Posterior vena cava (tissue), 2 donors: ENCODE measurements around the gene WDR74. TPM values are rescaled to one million over a fixed set of nuclear protein-coding genes. Genes with fewer than 3 reads are reported as not detected.

Experiments used
- DNase-seq: peaks from one replicate; pipeline ENCODE4 v3.0.0-alpha.2; 2020; ENCODE audit warnings: low spot score
- intact Hi-C, 2 donors: fragments of 100-400 bp; cut with DNase I; formaldehyde crosslinking; loops; one replicate each; pipeline versions ENCODE4 v1.14.1 to v1.14.2; 2022 to 2023
- long read RNA-seq, 2 donors: library from polyadenylated mRNA; unstranded; transcript quantifications; one replicate each; pipeline ENCODE4 v2.0.0, GENCODE V29; 2020 to 2021
- total RNA-seq, 2 donors: library from RNA; stranded (reverse); fragmentation: NEBNext Ultra II Directional; extraction: Animal tissue kit (Norgen Biotek cat#: 25700); gene quantifications; one replicate each; pipeline ENCODE4 v1.2.1, GENCODE V29; 2021
- donor health status: DM: yes; HTN: yes; CAD: no.
- donor health status: DM: yes; HTN: yes; CAD: no.

WDR74 gene
- 10 to 100 TPM; 38.5 to 45.6 TPM for total RNA-seq
- long read RNA-seq, donor 1, transcript WDR74-201 (11 exons, 1,289 nt) = major isoform, 8 of 11 reads
- long read RNA-seq, donor 1, partial matches to known transcripts = 1 of 11 reads
- long read RNA-seq, donor 1, other reads (novel, unspliced or antisense) = 2 of 11 reads
- long read RNA-seq, donor 2, transcript WDR74-201 (11 exons, 1,289 nt) = major isoform, 85 of 98 reads
- long read RNA-seq, donor 2, partial matches to known transcripts = 9 of 98 reads
- long read RNA-seq, donor 2, other reads (novel, unspliced or antisense) = 2 of 98 reads

GRCh38 chr11:62839050-62839945 is at the start of gene WDR74:
WDR74 (minus strand) TSS chr11:62839590; CDS start chr11:62839570, 20 bp downstream.
- intact Hi-C loops = loop anchor here in 1 of 2 donors (10.0 kb wide), 1 partner anchor 54 kb away; the partner anchor contains the start of gene TMEM179B
- DNase-seq = peak; percentile 98

- intact Hi-C loops = no loop called here
These were observed 49.7 kb upstream of the WDR74 start for GRCh38 chr11:62889126-62889483.

GRCh38 chr11:62888406-62888805 is 49.0 kb upstream of the WDR74 start:
- no peak for DNase-seq
- intact Hi-C loops = no loop called here

More at GRCh38 chr11:62889126-62889483, 49.7 kb upstream of the WDR74 start:
- no peak for DNase-seq

- intact Hi-C loops = no loop called here
- DNase-seq = no peak
These were observed 45.9 kb upstream of the WDR74 start for GRCh38 chr11:62885137-62885750.

- intact Hi-C loops = no loop called here
- DNase-seq = no peak
These were observed 44.3 kb upstream of the WDR74 start for GRCh38 chr11:62883673-62884072.

GRCh38 chr11:62882788-62883501 is 43.6 kb upstream of the WDR74 start:
- peak; percentile 54 for DNase-seq
- intact Hi-C loops = no loop called here

- intact Hi-C loops = no loop called here
- DNase-seq = peak; percentile 47
These were observed 43.0 kb upstream of the WDR74 start for GRCh38 chr11:62882431-62882749.

GRCh38 chr11:62881579-62882430 is 42.4 kb upstream of the WDR74 start:
- intact Hi-C loops = no loop called here
- peak; percentile 99 for DNase-seq

- intact Hi-C loops = no loop called here
These were observed 41.6 kb upstream of the WDR74 start, which contains the start of gene SLC3A2 for GRCh38 chr11:62880803-62881578. SLC3A2 (plus strand) TSS chr11:62880896; CDS start chr11:62881024, 128 bp downstream.

GRCh38 chr11:62880231-62880802 is 40.9 kb upstream of the WDR74 start:
- intact Hi-C loops = no loop called here
- DNase-seq = peak; percentile 90

More at GRCh38 chr11:62880803-62881578, 41.6 kb upstream of the WDR74 start, which contains the start of gene SLC3A2:
- peak; percentile 97 for DNase-seq

- intact Hi-C loops = no loop called here
- no peak for DNase-seq
These were observed 40.0 kb upstream of the WDR74 start for GRCh38 chr11:62879235-62879978.

GRCh38 chr11:62876712-62877111 is 37.3 kb upstream of the WDR74 start:
- DNase-seq = peak; percentile 5
- intact Hi-C loops = no loop called here

- intact Hi-C loops = no loop called here
- peak; percentile 34 for DNase-seq
These were observed 36.5 kb upstream of the WDR74 start for GRCh38 chr11:62875698-62876478.

- DNase-seq = no peak
- intact Hi-C loops = loop anchor here in 1 of 2 donors (5.0 kb wide), 1 partner anchor 1302 kb away; no protein-coding TSS in a partner anchor
These were observed 35.5 kb upstream of the WDR74 start for GRCh38 chr11:62874851-62875250.

- DNase-seq = peak; percentile 14
- intact Hi-C loops = loop anchor here in 1 of 2 donors (10.0 kb wide), 1 partner anchor 81 kb away; the partner anchor contains the start of gene TMEM179B
These were observed 26.2 kb upstream of the WDR74 start for GRCh38 chr11:62865635-62866034.
